PC-3 (cell line): Measurements from ENCODE around the gene EZR. TPM values are rescaled to one million over a fixed set of nuclear protein-coding genes. Genes with fewer than 3 reads are reported as not detected.

Source experiments
- ATAC-seq: fragments of 200-7000 bp; cut with Tn5 transposase; 2 replicates; pipeline ENCODE4 v1.9.1; 2020; ENCODE audit warnings: mild to moderate bottlenecking, moderate library complexity
- BruUV-seq: library from RNA; stranded (reverse); fragments of 400-500 nt; replicated peaks from 2 replicates; lab custom pipeline; 2021; lab: Mats Ljungman, UMichigan
- CTCF ChIA-PET: fragments of 300-600 bp; sonication (Branson Sonifier 250); formaldehyde crosslinking; loops from one replicate; lab custom pipeline; 2022; ENCODE audit warnings: antibody characterized with exemption; lab: Charles Lee
- POLR2A ChIA-PET: fragments of 300-600 bp; sonication (Branson Sonifier 250); formaldehyde crosslinking; loops from one replicate; lab custom pipeline; 2022; ENCODE audit warnings: antibody characterized with exemption; ENCODE audit not compliant: unreplicated experiment; lab: Charles Lee
- DNase-seq: peaks from one replicate; pipeline ENCODE4 v3.0.0-alpha.2; 2015
- H2AFZ ChIP-seq: fragments of 300-600 bp; sonication (generic); 2 replicates; pipeline ENCODE4 v1.6.0; 2016; ENCODE audit warnings: antibody characterized with exemption, low read length
- H3F3A ChIP-seq: fragments of 300-600 bp; sonication (generic); one replicate; pipeline ENCODE4 v1.6.0; 2017; ENCODE audit warnings: antibody characterized with exemption, low read length, control low read depth, mild to moderate bottlenecking; ENCODE audit not compliant: unreplicated experiment
- H3K27ac ChIP-seq: fragments of 300-600 bp; sonication (generic); 2 replicates; pipeline ENCODE4 v1.5.1; 2016; ENCODE audit warnings: mild to moderate bottlenecking, low read length
- H3K27me3 ChIP-seq: fragments of 300-600 bp; sonication (generic); 2 replicates; pipeline ENCODE4 v1.6.1; 2016; ENCODE audit warnings: low read length, mixed read lengths
- H3K36me3 ChIP-seq: fragments of 300-600 bp; sonication (generic); 2 replicates; pipeline ENCODE4 v1.6.1; 2016; ENCODE audit warnings: low read depth, mixed run types, low read length, mixed read lengths
- H3K4me1 ChIP-seq: fragments of 300-600 bp; sonication (generic); 2 replicates; pipeline ENCODE4 v1.5.1; 2016; ENCODE audit warnings: low read length; ENCODE audit not compliant: insufficient read depth
- H3K4me2 ChIP-seq: fragments of 300-600 bp; sonication (generic); 2 replicates; pipeline ENCODE4 v1.6.0; 2016; ENCODE audit warnings: low read length
- H3K4me3 ChIP-seq: fragments of 300-600 bp; sonication (generic); 2 replicates; pipeline ENCODE4 v1.5.1; 2016; ENCODE audit warnings: mild to moderate bottlenecking, low read length, mixed read lengths
- H3K79me2 ChIP-seq: fragments of 300-600 bp; sonication (generic); 2 replicates; pipeline ENCODE4 v1.6.1; 2017; ENCODE audit warnings: low read length, mixed read lengths
- H3K9ac ChIP-seq: fragments of 300-600 bp; sonication (generic); 2 replicates; pipeline ENCODE4 v1.6.0; 2016; ENCODE audit warnings: mild to moderate bottlenecking, low read length
- H3K9me2 ChIP-seq: fragments of 300-600 bp; sonication (generic); replicated peaks from 2 replicates; pipeline ENCODE4 v1.6.1; 2016; ENCODE audit warnings: mixed run types, low read length, mixed read lengths
- H3K9me3 ChIP-seq: fragments of 300-600 bp; sonication (generic); 2 replicates; pipeline ENCODE4 v1.6.1; 2016; ENCODE audit warnings: low read length, mixed read lengths
- H4K20me1 ChIP-seq: fragments of 300-600 bp; sonication (generic); 2 replicates; pipeline ENCODE4 v1.6.1; 2016; ENCODE audit warnings: low read length, mixed read lengths
- EZH2 ChIP-seq: fragments of 300-600 bp; sonication (generic); IDR thresholded peaks from one replicate; pipeline ENCODE4 v1.6.1; 2017; ENCODE audit warnings: antibody characterized with exemption, mild to moderate bottlenecking, low read length; ENCODE audit not compliant: unreplicated experiment
- EZH2phosphoT487 ChIP-seq: fragments of 300-600 bp; sonication (generic); IDR thresholded peaks from 2 replicates; pipeline ENCODE4 v1.6.1; 2018; ENCODE audit warnings: mild to moderate bottlenecking, antibody characterized with exemption, low read length, borderline replicate concordance
- intact Hi-C: fragments of 100-400 bp; cut with micrococcal nuclease; formaldehyde crosslinking; loops from 2 replicates; pipeline ENCODE4 v1.9.0; 2023
- total RNA-seq: library from RNA; depleted of rRNA; stranded (reverse); fragments of >200 nt; gene quantifications from 2 replicates; pipeline ENCODE4 v1.2.3, GENCODE V29; 2014
- TF ChIP-seq, protein P1 (sequence below): fragments of 300-600 bp; sonication (generic); conservative IDR thresholded peaks from 2 replicates; pipeline ENCODE4 v1.5.1; 2017; ENCODE audit warnings: antibody characterized with exemption, low read depth, mild to moderate bottlenecking, low read length

Gene EZR
- total RNA-seq, 1 experiment from 2014 or later: 182 TPM

DNA sequence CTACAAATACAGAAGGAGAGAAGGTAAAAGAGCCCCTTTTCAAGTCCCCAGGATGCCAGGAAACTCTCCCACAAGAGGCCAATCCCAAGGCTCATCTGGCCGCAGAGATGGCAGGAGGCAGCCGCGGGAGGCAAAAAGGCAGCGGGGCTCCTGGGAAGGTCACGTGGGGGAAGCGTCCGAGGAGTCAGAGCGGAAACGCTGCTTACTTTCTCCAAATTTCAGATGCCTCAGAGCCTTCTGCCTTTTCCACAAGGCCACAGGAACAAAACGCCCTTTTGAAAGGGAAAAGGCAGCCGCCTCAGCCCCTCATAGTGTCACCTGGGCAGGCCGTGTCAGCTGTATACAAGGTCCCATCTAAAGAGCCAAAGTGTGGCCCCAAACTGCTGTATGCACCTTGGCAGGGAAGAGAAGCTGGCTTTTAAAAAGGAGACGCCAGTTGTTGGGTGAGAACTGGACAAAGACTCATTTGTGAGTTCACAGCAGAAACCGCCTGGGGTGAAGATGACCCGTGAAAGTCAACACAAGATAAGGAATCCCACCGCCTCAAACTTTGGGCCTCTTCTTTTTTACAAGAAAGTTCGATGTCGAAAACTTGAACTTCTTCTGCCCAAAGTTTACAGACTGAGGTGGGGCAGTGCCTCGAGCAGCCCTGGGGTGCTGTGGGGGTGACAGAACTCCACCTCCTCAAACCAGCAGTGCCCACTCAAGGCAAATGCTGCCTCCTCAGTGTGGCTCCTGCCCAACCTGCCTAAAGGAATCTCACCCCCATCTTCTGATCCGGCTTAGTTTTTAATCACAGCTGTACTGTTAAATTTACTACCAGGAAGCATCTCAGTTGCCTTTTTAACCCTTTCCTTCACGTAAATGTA is 45.4 kb downstream of the EZR start:
- no peak overlapping the region for H3K9ac ChIP-seq
- H3F3A ChIP-seq: peaks cover 4% of the 10 kb centered on the region
- H3K9me2 ChIP-seq: no peaks in the 10 kb centered on the region
- no peaks in the 10 kb centered on the region for H3K9me3 ChIP-seq
- no peaks in the 10 kb centered on the region for H3K4me1 ChIP-seq
- ChIA-PET CTCF (no interaction called here), POLR2A (no interaction called here)
- no peak overlapping the region for H3K27ac ChIP-seq
- BruUV-seq: no TSS peak
- intact Hi-C loops: no loop called here
- ATAC-seq (no peak), DNase-seq (no peak)
- TF ChIP-seq, protein P1, sequence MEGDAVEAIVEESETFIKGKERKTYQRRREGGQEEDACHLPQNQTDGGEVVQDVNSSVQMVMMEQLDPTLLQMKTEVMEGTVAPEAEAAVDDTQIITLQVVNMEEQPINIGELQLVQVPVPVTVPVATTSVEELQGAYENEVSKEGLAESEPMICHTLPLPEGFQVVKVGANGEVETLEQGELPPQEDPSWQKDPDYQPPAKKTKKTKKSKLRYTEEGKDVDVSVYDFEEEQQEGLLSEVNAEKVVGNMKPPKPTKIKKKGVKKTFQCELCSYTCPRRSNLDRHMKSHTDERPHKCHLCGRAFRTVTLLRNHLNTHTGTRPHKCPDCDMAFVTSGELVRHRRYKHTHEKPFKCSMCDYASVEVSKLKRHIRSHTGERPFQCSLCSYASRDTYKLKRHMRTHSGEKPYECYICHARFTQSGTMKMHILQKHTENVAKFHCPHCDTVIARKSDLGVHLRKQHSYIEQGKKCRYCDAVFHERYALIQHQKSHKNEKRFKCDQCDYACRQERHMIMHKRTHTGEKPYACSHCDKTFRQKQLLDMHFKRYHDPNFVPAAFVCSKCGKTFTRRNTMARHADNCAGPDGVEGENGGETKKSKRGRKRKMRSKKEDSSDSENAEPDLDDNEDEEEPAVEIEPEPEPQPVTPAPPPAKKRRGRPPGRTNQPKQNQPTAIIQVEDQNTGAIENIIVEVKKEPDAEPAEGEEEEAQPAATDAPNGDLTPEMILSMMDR: no peak
- no peak for TF ChIP-seq EZH2phosphoT487
- TF ChIP-seq EZH2: no peak
- no peaks in the 10 kb centered on the region for H3K27me3 ChIP-seq
- peaks cover 94% of the 10 kb centered on the region for H3K36me3 ChIP-seq
- H3K4me3 ChIP-seq: no peak overlapping the region
- no peak overlapping the region for H2AFZ ChIP-seq
- H4K20me1 ChIP-seq: peaks cover 32% of the 10 kb centered on the region
- H3K79me2 ChIP-seq: peaks cover 34% of the 10 kb centered on the region
- H3K4me2 ChIP-seq: no peak overlapping the region

DNA sequence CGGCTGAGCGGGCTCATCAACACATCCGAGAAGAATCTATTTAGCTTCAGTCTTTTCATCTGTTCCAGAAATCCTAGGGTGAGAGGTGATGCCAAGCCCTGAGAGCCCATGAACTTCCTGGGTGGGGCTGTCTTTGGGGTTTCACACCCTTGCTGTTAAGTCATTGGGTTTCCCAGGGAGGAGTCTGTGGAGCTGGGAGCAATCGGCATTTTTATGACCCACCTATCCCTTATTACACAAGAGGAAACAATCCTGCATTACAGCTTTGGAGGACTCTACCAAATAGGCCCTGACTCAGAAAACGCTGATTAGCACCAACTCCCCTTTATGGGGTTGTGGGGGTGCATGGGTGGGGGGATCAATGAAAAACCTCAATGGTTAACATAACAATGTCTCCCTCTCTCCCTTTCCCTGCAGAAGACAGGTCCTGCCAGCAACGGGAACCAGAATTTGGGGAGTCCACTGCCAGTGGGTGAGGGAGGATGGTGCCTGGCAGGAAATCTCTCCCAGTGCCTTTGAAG is 46.3 kb downstream of the EZR start:
- no peaks in the 10 kb centered on the region for H3K27me3 ChIP-seq
- peaks cover 25% of the 10 kb centered on the region for H3K79me2 ChIP-seq
- H3K4me1 ChIP-seq: no peaks in the 10 kb centered on the region
- TF ChIP-seq EZH2 (no peak), EZH2phosphoT487 (no peak)
- TF ChIP-seq, protein P1: no peak
- H4K20me1 ChIP-seq: peaks cover 23% of the 10 kb centered on the region; the same call in 1 of the 2 replicates
- no peaks in the 10 kb centered on the region for H3K9me2 ChIP-seq
- H3K4me3 ChIP-seq: no peak overlapping the region
- no peaks in the 10 kb centered on the region for H3K9me3 ChIP-seq
- H3K9ac ChIP-seq: no peak overlapping the region
- intact Hi-C loops: no loop called here
- peaks cover 4% of the 10 kb centered on the region for H3F3A ChIP-seq
- H3K4me2 ChIP-seq: no peak overlapping the region
- DNase-seq: no peak
- no peak overlapping the region for H3K27ac ChIP-seq
- ATAC-seq: no peak; the same call in 1 of the 2 replicates
- BruUV-seq: no TSS peak
- H3K36me3 ChIP-seq: peaks cover 93% of the 10 kb centered on the region
- H2AFZ ChIP-seq: no peak overlapping the region
- ChIA-PET CTCF (no interaction called here), POLR2A (no interaction called here)

DNA sequence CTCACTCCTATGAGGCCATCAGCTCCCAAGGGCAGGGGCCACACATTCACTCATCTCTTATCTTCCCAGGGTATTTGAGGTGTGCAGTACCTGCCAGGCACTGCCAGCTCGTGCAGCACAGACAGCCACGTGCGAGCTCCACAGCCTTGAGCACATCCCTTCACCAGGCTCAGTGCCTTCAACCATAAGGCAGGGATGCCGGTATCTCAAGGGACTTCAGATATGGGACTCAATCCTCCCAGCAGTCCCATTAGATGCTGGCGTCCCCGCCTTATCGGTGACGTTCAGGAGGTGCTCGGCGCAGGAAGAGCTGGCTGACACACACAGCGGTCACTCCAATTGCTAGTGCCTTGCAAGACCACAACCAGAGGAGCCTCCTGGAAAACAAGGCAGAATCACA is 47.0 kb downstream of the EZR start:
- no peak overlapping the region for H3K27ac ChIP-seq
- no TSS peak for BruUV-seq
- ATAC-seq: no peak
- no peak overlapping the region for H2AFZ ChIP-seq
- H3K9me2 ChIP-seq: no peaks in the 10 kb centered on the region
- H3K4me1 ChIP-seq: no peaks in the 10 kb centered on the region
- H3K9me3 ChIP-seq: no peaks in the 10 kb centered on the region
- no peak overlapping the region for H3K4me2 ChIP-seq
- H3K27me3 ChIP-seq: no peaks in the 10 kb centered on the region
- no peak for DNase-seq
- peaks cover 16% of the 10 kb centered on the region; the same call in 1 of the 2 replicates for H4K20me1 ChIP-seq
- ChIA-PET POLR2A (no interaction called here), CTCF (no interaction called here)
- H3F3A ChIP-seq: peaks cover 4% of the 10 kb centered on the region
- intact Hi-C loops: no loop called here
- no peak overlapping the region for H3K9ac ChIP-seq
- peaks cover 17% of the 10 kb centered on the region for H3K79me2 ChIP-seq
- H3K4me3 ChIP-seq: no peak overlapping the region
- TF ChIP-seq EZH2 (no peak), EZH2phosphoT487 (no peak)
- TF ChIP-seq, protein P1: no peak
- H3K36me3 ChIP-seq: peaks cover 92% of the 10 kb centered on the region
